ENCODE measurements around the gene DPH1.

DPH1 gene

DNA sequence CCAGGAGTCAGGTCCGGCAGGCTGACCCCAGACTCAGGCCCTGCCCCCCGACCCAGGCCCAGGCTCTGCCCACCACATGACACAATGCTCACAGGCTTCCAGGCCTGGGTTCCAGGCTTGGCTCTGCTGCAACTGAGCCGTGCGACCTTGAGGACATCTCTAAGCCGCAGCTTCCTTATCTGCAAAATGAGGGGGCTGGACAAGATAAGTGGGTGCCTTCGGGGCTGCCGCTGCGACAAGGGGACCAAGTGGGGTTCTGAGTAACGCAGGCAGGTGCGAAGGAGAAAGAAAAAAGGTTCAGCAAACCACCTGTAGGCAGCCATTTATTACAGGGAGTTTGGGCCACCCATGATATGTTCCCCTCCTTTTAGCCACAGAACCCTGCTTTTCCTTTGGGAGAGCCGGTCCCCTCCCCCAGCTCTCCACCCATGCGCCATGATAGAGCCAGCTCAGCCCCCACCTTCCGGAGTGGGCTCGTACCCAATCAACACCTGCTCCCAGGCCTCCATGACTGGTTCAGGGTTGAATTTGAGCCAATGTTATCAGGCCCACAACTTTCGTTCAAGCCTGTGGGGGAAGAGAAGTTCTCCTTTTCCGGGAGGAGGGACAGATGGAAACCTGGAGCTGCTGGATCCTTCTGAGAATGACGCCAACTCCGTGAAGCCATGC is 43.0 kb upstream of the DPH1 start:
- H3K4me1 ChIP-seq (ENCODE audit: control insufficient read depth, low read depth, low read length): peaks cover 8% of the 10 kb centered on the region
- H3K9ac ChIP-seq (ENCODE audit: low read length): no peak overlapping the region
- H3K27ac ChIP-seq (ENCODE audit: low read depth, low read length): no peak overlapping the region
- no peak overlapping the region for H3K4ac ChIP-seq (ENCODE audit: low read depth, low read length)
- peak overlapping the region; percentile 22 for H3K56ac ChIP-seq (ENCODE audit: low read length)
- no peak overlapping the region for H4K5ac ChIP-seq (ENCODE audit: low read length)
- peak overlapping the region; percentile 66 for H3K23ac ChIP-seq (ENCODE audit: low read length)
- no peaks in the 10 kb centered on the region for H3K27me3 ChIP-seq (ENCODE audit: insufficient read depth, low read length, poor library complexity)
- no peak overlapping the region for H2BK15ac ChIP-seq (replicated peaks; ENCODE audit: low read depth)
- no peak overlapping the region for H3K18ac ChIP-seq (ENCODE audit: low read length)
- no peaks in the 10 kb centered on the region for H3K79me2 ChIP-seq (ENCODE audit: control insufficient read depth, insufficient read depth, low read length)
- H4K8ac ChIP-seq (ENCODE audit: low read depth, low read length): no peak overlapping the region
- no CpG with 5 or more reads among the region's 18 CpGs for WGBS (ENCODE audit: extremely low coverage, insufficient coverage, low lambda C conversion rate)
- H2BK5ac ChIP-seq (ENCODE audit: low read length): no peak overlapping the region
- no peak overlapping the region for H2BK120ac ChIP-seq (ENCODE audit: low read depth, low read length)
- H2AK5ac ChIP-seq (ENCODE audit: low read length): no peak overlapping the region
- no peak for DNase-seq
- no peaks in the 10 kb centered on the region for H3K79me1 ChIP-seq (ENCODE audit: low read length)
- no peak overlapping the region for H3K4me3 ChIP-seq (ENCODE audit: low read length)
- H3K36me3 ChIP-seq (ENCODE audit: control insufficient read depth, insufficient read depth, low read length): no peaks in the 10 kb centered on the region
- no peak overlapping the region for H3K4me2 ChIP-seq (ENCODE audit: low read length)

- no peak overlapping the region for H2AK5ac ChIP-seq (ENCODE audit: low read length)
- H3K23ac ChIP-seq (ENCODE audit: low read length): no peak overlapping the region
- no peak overlapping the region for H3K18ac ChIP-seq (ENCODE audit: low read length)
- H2BK5ac ChIP-seq (ENCODE audit: low read length): no peak overlapping the region
- H3K4me2 ChIP-seq (ENCODE audit: low read length): no peak overlapping the region
- H4K8ac ChIP-seq (ENCODE audit: low read depth, low read length): no peak overlapping the region
- no peak overlapping the region for H3K27ac ChIP-seq (ENCODE audit: low read depth, low read length)
- H3K36me3 ChIP-seq (ENCODE audit: control insufficient read depth, insufficient read depth, low read length): no peaks in the 10 kb centered on the region
- no peaks in the 10 kb centered on the region for H3K79me2 ChIP-seq (ENCODE audit: control insufficient read depth, insufficient read depth, low read length)
- no CpG with 5 or more reads among the region's 10 CpGs for WGBS (ENCODE audit: extremely low coverage, insufficient coverage, low lambda C conversion rate)
- no peak overlapping the region for H3K9ac ChIP-seq (ENCODE audit: low read length)
- no peak overlapping the region for H2BK120ac ChIP-seq (ENCODE audit: low read depth, low read length)
- no peak overlapping the region for H3K4ac ChIP-seq (ENCODE audit: low read depth, low read length)
- H3K27me3 ChIP-seq (ENCODE audit: insufficient read depth, low read length, poor library complexity): no peaks in the 10 kb centered on the region
- no peak overlapping the region for H2BK15ac ChIP-seq (replicated peaks; ENCODE audit: low read depth)
- H3K4me1 ChIP-seq (ENCODE audit: control insufficient read depth, low read depth, low read length): peaks cover 8% of the 10 kb centered on the region
- H4K5ac ChIP-seq (ENCODE audit: low read length): no peak overlapping the region
- no peaks in the 10 kb centered on the region for H3K79me1 ChIP-seq (ENCODE audit: low read length)
- no peak overlapping the region for H3K56ac ChIP-seq (ENCODE audit: low read length)
- DNase-seq: no peak
- H3K4me3 ChIP-seq (ENCODE audit: low read length): no peak overlapping the region
Measured at GRCh38 chr17:1989135-1989534, 40.8 kb upstream of the DPH1 start.

GRCh38 chr17:1992541-1992940 is 37.4 kb upstream of the DPH1 start:
- no peak overlapping the region for H2BK5ac ChIP-seq (ENCODE audit: low read length)
- no peaks in the 10 kb centered on the region for H3K27me3 ChIP-seq (ENCODE audit: insufficient read depth, low read length, poor library complexity)

GRCh38 chr17:1994707-1995106 is 35.2 kb upstream of the DPH1 start:
- H4K5ac ChIP-seq (ENCODE audit: low read length): no peak overlapping the region
- no peak overlapping the region for H3K4me3 ChIP-seq (ENCODE audit: low read length)
- peak overlapping the region; percentile 45 for H2AK5ac ChIP-seq (ENCODE audit: low read length)
- H3K23ac ChIP-seq (ENCODE audit: low read length): no peak overlapping the region
- no peak overlapping the region for H4K8ac ChIP-seq (ENCODE audit: low read depth, low read length)
- no peak overlapping the region for H2BK15ac ChIP-seq (replicated peaks; ENCODE audit: low read depth)
- DNase-seq: no peak
- H3K4ac ChIP-seq (ENCODE audit: low read depth, low read length): no peak overlapping the region
- H3K9ac ChIP-seq (ENCODE audit: low read length): no peak overlapping the region
- H3K79me2 ChIP-seq (ENCODE audit: control insufficient read depth, insufficient read depth, low read length): no peaks in the 10 kb centered on the region
- H3K79me1 ChIP-seq (ENCODE audit: low read length): no peaks in the 10 kb centered on the region
- peaks cover 20% of the 10 kb centered on the region for H3K4me1 ChIP-seq (ENCODE audit: control insufficient read depth, low read depth, low read length)
- no peaks in the 10 kb centered on the region for H3K36me3 ChIP-seq (ENCODE audit: control insufficient read depth, insufficient read depth, low read length)
- no peak overlapping the region for H3K56ac ChIP-seq (ENCODE audit: low read length)
- no CpG with 5 or more reads among the region's 4 CpGs for WGBS (ENCODE audit: extremely low coverage, insufficient coverage, low lambda C conversion rate)
- no peaks in the 10 kb centered on the region for H3K27me3 ChIP-seq (ENCODE audit: insufficient read depth, low read length, poor library complexity)
- no peak overlapping the region for H2BK5ac ChIP-seq (ENCODE audit: low read length)
- no peak overlapping the region for H3K18ac ChIP-seq (ENCODE audit: low read length)
- no peak overlapping the region for H3K27ac ChIP-seq (ENCODE audit: low read depth, low read length)
- H2BK120ac ChIP-seq (ENCODE audit: low read depth, low read length): no peak overlapping the region
- H3K4me2 ChIP-seq (ENCODE audit: low read length): no peak overlapping the region

More at GRCh38 chr17:1992541-1992940, 37.4 kb upstream of the DPH1 start:
- no peak overlapping the region for H4K8ac ChIP-seq (ENCODE audit: low read depth, low read length)
- H3K9ac ChIP-seq (ENCODE audit: low read length): no peak overlapping the region
- H3K79me2 ChIP-seq (ENCODE audit: control insufficient read depth, insufficient read depth, low read length): no peaks in the 10 kb centered on the region
- no peak overlapping the region for H3K27ac ChIP-seq (ENCODE audit: low read depth, low read length)
- no peak overlapping the region for H4K5ac ChIP-seq (ENCODE audit: low read length)
- H3K36me3 ChIP-seq (ENCODE audit: control insufficient read depth, insufficient read depth, low read length): no peaks in the 10 kb centered on the region
- no peak overlapping the region for H3K18ac ChIP-seq (ENCODE audit: low read length)
- no peak overlapping the region for H3K23ac ChIP-seq (ENCODE audit: low read length)
- no peaks in the 10 kb centered on the region for H3K79me1 ChIP-seq (ENCODE audit: low read length)
- H2BK15ac ChIP-seq (replicated peaks; ENCODE audit: low read depth): no peak overlapping the region
- DNase-seq: no peak
- H2AK5ac ChIP-seq (ENCODE audit: low read length): no peak overlapping the region
- H3K56ac ChIP-seq (ENCODE audit: low read length): no peak overlapping the region
- no peak overlapping the region for H3K4ac ChIP-seq (ENCODE audit: low read depth, low read length)
- no CpG with 5 or more reads among the region's 10 CpGs for WGBS (ENCODE audit: extremely low coverage, insufficient coverage, low lambda C conversion rate)
- H2BK120ac ChIP-seq (ENCODE audit: low read depth, low read length): no peak overlapping the region
- peaks cover 18% of the 10 kb centered on the region for H3K4me1 ChIP-seq (ENCODE audit: control insufficient read depth, low read depth, low read length)
- no peak overlapping the region for H3K4me2 ChIP-seq (ENCODE audit: low read length)
- no peak overlapping the region for H3K4me3 ChIP-seq (ENCODE audit: low read length)

GRCh38 chr17:1995321-1995892 is 34.5 kb upstream of the DPH1 start:
- Histone ChIP-seq H3K27ac (ENCODE audit: low read depth, low read length) (no peak overlapping the region), H2BK15ac (replicated peaks; ENCODE audit: low read depth) (no peak overlapping the region), H3K4me3 (ENCODE audit: low read length) (no peak overlapping the region)

More at GRCh38 chr17:1995321-1995892, 34.5 kb upstream of the DPH1 start:
- Histone ChIP-seq H3K79me1 (ENCODE audit: low read length) (no peaks in the 10 kb centered on the region), H2BK120ac (ENCODE audit: low read depth, low read length) (no peak overlapping the region), H3K23ac (ENCODE audit: low read length) (no peak overlapping the region), H3K18ac (ENCODE audit: low read length) (peak overlapping the region; percentile 3), H3K9ac (ENCODE audit: low read length) (no peak overlapping the region), H3K4me1 (ENCODE audit: control insufficient read depth, low read depth, low read length) (peaks cover 22% of the 10 kb centered on the region), H3K27me3 (ENCODE audit: insufficient read depth, low read length, poor library complexity) (no peaks in the 10 kb centered on the region), H3K4me2 (ENCODE audit: low read length) (no peak overlapping the region), H2BK5ac (ENCODE audit: low read length) (peak overlapping the region; percentile 40), H3K36me3 (ENCODE audit: control insufficient read depth, insufficient read depth, low read length) (no peaks in the 10 kb centered on the region), H3K4ac (ENCODE audit: low read depth, low read length) (peak overlapping the region; percentile 25), H3K79me2 (ENCODE audit: control insufficient read depth, insufficient read depth, low read length) (no peaks in the 10 kb centered on the region), H4K5ac (ENCODE audit: low read length) (no peak overlapping the region), H2AK5ac (ENCODE audit: low read length) (no peak overlapping the region), H4K8ac (ENCODE audit: low read depth, low read length) (no peak overlapping the region), H3K56ac (ENCODE audit: low read length) (peak overlapping the region; percentile 75)
- WGBS (ENCODE audit: extremely low coverage, insufficient coverage, low lambda C conversion rate): no CpG with 5 or more reads among the region's 16 CpGs
- DNase-seq: no peak
